HT1080 (cell line): ENCODE data around the gene SNX32. TPM values are rescaled to one million over a fixed set of nuclear protein-coding genes. Genes with fewer than 3 reads are reported as not detected.

Experiments
- DNase-seq: peaks from one replicate; pipeline ENCODE4 v3.0.0-alpha.2; 2015; ENCODE audit warnings: low read depth
- polyA plus RNA-seq, 2 experiments: library from polyadenylated mRNA; depleted of rRNA; stranded (reverse); fragments of >200 nt; gene quantifications; 2 replicates each; pipeline ENCODE4 v1.2.3, GENCODE V29; 2015
- total RNA-seq: library from RNA; depleted of rRNA; stranded (reverse); fragments of >200 nt; shearing (Covaris generic); gene quantifications from 2 replicates; pipeline ENCODE4 v1.2.3, GENCODE V29; 2014; rRNA removed

The SNX32 gene
- total RNA-seq: not detected in 2 replicates
- not detected in 2 replicates for polyA plus RNA-seq (2015; cell fraction: cytosol; rRNA removed)
- polyA plus RNA-seq (2015; cell fraction: nucleus; rRNA removed): 0.17 and 0.18 TPM in 2 replicates

DNA sequence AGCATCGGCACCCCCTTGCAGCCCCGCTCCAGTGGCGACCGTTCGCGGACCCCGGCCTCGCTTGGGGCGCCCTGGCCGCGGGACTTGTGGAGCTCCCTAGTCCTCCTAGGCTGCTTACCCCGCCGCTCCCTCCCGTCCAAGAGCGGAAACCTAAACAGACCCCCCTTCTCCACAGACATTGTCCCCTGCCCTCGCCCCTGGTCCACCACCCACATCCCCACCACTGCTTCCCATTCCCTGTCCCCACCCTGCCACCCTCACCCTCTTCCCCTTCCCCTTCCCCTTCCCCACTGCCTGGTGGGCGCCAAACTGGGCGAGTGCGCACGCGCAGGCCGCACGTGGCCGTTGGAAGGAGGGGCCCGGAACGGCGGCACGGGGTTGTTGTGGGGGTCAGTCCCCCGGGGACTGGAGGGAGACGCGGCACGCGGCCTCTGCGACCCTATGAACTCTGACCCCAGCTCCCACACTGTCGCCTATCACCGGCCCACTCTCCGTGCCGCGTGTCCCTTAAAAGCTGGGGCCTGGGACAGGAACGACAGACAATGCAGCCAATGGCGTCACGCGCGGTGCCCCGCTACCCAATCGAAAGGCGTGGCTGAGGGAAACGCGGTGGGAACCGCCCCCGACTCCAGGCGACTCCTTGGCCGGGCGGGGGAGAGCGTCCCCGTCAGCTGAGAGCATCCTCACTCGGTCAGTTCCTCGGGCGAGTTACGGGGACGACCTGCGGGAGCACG lies at the start of gene SNX32:
SNX32 (plus strand) TSS at position 667 of the 734 bp plus-strand sequence. CDS start 103 bp downstream, outside the sequence.
- peak; percentile 59 for DNase-seq

GRCh38 chr11:65785319-65786007 lies 48.3 kb upstream of the SNX32 start:
- no peak for DNase-seq

GRCh38 chr11:65786008-65786785 lies 47.6 kb upstream of the SNX32 start:
- no peak for DNase-seq

GRCh38 chr11:65786786-65787636 lies 46.8 kb upstream of the SNX32 start, which contains the start of gene OVOL1:
TSS of gene OVOL1 (plus strand) at chr11:65787063. CDS start at chr11:65787374, 311 bp downstream.
- no peak for DNase-seq

GRCh38 chr11:65787649-65788622 lies 45.8 kb upstream of the SNX32 start:
- DNase-seq: no peak

DNA sequence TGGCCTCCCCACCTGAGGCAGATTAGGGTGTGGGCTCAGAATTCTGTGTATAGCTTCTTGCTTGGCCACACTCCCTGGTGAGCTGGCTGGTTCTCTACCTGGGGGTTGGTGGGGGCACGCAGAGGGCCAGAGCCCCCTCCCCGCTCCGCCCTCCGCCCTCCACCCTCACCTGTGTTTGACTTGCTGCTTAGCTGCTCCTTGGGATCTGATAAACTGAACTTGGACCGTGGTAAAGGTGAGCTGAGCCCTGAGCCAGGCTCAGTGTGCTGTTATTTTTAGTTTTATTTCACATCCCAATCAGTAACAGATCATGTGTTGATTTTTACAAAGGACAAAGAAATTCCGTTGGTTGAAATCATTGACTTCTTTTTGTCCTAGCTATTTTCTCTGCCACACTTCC lies 44.9 kb upstream of the SNX32 start:
- no peak for DNase-seq

DNA sequence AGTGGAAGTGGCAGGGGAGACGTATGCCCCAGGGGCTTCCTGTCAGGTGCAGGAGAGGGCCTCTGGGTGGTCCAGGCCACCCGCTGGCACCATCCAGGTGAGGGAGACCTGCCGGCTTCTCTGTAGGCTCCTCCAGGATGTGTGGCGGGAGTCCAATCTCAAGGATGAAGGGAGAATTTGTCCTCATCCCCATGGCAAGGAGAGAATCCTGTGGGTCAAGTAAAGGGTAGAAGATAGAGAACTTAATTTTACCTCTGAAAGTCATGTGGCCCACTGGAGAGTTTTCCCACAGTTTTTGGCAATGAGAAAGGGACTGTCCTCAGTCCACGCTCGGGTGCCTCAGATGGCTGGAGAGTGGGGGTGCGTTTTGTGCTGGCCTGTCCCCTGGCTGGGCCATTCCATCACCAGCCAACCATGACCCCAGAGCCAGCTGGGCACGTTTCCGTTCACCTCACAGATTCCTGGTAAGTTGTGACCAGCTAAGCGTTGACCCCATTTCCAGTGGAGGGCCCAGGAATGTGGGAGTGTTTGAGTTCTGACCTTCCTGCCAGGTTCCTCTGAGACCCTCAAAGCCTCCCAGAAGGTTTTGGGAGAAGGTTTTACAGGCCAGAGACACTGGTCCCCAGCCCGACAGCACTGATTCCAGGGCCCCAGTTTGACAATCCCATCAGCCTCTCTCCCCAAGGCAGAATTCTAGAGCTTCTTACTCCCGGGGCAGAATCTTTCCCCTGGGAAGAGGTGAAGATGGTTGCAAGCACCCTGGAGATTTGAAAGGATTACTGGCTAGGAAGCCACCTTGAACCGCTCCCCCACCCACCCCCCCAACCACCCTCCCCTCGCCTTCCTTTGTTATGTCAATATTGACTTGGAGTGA lies 44.3 kb upstream of the SNX32 start:
- DNase-seq: no peak

DNA sequence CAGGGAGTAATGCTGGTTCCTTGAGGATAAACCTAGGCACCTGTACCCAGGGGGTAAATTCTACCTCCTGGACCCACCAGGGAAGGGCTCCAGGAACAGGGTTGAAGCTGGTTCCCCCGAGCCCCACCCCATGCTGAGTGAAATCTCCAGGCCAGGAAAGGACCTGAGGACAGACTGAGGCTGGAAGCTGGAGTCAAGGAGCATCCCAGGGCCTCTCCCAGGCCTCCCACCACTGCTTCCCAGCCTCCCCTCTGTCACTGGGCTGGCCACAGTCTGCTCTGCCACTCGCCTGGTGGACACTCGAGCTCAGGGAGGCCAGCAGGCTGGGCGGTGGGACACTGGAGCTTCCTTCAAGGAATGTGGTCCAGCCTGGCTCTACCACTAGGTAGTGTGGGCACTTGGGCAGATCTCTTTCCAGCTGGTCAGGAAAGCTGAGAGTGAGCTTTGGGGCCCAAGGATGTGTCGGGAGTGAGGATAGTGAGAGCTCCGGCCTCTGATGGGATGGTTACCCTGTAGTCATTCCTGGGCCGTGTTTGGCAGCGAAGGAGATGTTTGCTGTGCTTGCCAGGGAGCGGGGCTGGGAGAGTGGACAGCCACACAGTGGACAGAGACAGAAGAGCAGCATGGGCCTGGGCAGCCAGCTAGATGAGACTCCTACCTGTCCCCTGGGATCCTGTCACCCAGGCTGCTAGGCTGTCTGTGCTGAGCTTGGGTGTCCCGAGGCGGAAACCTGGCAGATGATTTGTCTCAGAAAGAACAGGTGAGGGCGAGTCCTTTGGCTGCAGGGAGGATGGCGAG lies 43.5 kb upstream of the SNX32 start:
- no peak for DNase-seq

DNA sequence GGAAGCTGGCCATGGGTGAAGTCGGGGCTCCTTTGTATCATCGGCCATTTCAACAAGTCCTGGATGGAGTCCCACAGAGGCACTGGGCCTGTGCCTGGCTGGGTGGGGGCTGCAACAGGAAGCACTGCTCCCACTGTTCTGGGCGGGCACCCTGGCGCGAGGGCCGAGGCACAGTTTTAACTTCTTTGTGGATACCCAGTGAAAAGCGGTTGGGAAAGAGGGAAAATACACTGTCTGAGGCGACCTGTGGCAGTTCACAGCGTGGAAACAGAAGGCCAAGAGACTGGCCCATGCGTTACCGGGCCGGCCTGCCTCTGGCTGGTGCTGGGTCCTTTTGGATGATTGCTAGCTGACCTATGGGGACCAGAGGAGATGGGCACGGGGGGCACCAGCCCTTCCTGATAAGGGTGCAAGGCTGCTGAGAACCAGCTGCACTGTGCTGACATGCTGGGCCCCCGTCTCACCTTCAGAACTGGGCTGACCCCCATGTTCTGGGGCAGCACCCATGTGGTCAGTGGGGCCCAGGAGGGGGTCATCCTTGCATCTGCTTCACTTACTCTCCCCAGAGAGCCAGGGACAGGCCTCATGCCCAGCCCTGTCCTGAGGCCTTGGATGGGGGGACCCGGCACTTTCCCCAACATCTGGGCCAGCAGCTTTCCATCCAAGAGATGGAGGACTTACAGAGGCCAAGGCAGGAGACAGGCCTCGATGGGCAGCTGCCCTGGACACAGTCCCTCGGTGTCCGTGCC lies 42.7 kb upstream of the SNX32 start:
- DNase-seq: no peak

- no peak for DNase-seq
These were observed 42.0 kb upstream of the SNX32 start for GRCh38 chr11:65791719-65792213.

DNA sequence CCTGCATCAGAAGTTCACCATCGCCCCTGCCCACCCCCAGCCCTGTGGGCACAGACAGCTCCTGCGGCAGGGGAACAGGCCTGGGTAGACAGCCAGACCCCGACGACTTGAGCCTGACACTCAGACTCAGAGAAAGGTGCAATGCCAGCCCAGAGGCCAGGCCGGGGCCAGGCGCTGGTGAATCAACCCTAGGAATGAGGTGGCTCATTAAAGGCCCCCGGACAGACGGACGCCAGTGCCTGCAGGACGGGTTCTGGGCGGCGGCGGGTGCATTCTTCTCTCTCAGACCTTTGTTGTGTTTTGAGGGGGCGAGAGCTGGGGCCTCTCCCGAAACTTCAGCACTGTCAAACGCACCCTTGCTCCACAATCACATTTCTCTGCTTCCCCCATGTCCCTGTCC lies 41.3 kb upstream of the SNX32 start:
- DNase-seq: no peak

- no peak for DNase-seq
These were observed 40.6 kb upstream of the SNX32 start for GRCh38 chr11:65793144-65793581.

DNA sequence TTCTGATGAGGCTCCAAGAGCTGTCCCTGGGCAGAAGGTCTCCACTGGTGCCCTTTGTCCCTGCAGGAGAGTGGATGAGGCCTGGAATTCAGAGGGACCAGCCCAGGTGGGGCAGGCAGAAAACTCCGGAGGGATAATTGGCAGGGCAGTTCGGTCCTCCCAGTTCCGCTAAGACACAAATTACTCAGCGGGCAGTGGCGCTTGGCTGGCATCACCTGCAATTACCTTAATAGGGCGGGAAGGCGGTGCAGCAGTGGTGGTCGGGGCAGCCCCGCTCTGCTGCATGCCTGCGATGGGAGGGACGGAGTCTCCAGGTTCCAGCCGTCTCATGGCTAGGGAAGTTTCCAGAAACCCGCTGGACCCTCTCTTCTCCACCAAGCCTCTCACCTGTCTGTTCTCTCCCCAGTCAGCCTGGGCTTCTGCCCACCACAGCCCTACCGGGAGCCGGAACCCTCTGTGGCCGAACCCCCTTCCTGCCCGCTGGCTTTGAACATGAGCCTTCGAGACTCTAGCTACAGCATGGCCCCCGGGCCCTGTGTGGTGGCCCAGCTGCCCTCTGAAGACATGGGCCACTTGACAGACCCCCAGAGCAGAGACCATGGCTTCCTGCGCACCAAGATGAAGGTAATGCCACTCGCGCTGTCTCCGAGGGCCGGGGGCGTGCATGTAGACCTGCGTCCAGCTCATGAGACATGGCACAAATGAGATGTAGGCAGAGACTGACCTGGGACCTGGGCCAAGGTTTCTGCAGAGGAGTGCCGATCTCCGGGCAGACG lies 40.0 kb upstream of the SNX32 start:
- no peak for DNase-seq

- no peak for DNase-seq
These were observed 38.9 kb upstream of the SNX32 start for GRCh38 chr11:65794570-65795510.
